ENCODE results near the gene S100A10.

The S100A10 gene, protein sequence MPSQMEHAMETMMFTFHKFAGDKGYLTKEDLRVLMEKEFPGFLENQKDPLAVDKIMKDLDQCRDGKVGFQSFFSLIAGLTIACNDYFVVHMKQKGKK
- 36.6 to 83.8 (median 57.5) reads per million in 4 experiments for total RNA-seq

DNA sequence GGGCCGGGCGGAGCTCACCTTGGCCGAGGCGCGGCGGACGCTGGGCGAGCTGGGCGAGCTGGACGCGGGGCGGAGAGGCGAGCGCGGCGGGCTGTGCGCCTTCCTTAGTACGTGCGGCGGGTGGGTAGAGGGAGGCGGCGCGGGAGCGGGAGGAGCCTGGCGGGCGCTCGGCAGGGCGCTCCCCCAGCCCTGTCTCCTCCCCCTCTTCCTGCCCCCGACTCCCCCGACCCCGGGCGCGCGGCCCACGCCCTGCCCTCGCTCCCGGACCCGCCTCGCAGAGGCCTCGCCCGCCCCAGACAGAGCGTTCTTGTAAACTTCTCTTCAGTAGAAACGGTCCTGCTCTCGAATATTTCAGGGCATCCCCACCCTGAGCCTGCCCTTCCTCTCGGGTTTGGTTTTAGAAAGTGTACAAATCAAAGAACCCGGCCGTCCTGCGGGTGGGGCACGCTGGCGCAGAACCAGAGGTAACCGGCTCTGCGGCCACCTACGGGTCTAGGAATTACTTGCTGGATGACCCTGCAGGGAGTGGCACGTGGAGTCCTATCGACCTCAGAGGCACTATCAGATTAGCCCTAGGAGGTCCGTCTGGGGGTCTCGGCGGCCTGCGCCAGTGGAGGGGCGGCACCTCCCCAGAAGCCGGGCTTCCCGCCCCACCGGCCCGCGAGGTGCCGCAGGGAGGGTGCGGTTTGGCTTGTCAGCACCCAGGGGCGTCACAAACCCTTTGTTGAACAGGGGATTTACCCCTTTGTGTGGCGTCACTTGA, at the start of gene S100A10:
Gene S100A10 (minus strand): TSS at position 126 of the 763 bp plus-strand sequence. CDS start 7,629 bp downstream, outside the sequence.
- peak; percentile 56 for DNase-seq

DNA sequence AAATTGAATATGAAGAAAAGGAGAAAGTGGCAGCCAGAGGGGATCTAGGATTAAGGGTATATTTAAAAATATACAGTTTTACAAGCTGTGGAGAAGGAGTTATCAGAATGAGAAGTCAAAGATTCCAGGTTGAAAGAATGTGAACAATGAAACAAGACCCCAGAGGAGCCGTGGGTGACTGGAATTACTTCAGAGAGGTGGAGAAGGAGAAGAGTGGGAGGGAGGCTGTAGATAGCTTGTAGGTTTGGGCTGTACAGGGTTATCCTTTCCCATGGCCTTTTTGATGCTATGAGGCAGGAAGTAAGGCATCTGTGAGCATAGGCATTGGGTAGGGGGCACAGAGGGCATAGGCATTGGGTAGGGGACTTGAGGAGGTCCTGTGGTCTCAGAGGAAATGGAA, 48.4 kb upstream of the S100A10 start:
- no peak for DNase-seq

DNA sequence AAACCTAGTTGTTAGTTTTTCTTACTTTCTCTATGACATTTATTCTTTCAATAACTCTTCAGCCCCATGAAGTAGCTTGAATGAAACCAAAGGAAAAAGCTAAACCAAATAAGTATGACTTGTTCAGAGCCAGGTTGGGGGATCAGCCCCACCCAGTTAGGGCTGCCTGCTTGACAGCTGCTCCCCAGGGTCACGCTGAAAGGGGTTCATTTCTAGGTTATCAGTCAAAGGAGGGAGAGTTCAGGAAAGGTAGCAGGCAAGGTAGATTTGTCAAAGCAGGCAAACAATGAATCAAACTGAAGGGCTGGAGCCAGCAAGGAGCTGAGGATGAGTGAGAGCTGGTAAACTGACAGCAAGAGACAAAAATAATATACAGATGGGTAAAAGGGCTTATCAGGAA, 46.2 kb upstream of the S100A10 start:
- DNase-seq = no peak

DNA sequence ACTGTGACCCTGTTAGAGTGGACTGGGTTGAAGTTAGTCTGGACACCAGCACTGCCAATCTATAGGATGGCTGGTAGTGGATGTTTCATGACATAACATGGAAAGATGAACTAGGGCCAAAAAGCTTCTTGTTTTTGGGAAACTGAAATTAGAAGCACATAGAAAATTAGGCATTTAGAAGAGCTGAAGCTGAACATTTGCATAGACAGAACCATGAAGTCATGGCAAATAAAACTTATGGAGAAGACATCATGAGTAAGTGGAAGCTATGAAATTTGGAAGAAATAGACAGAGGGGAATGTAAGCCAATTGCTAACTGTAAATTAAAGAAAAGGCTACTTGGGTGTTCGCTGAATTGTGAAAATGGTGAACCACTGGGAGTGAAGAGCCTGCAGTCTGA, 45.8 kb upstream of the S100A10 start:
- DNase-seq = no peak

DNA sequence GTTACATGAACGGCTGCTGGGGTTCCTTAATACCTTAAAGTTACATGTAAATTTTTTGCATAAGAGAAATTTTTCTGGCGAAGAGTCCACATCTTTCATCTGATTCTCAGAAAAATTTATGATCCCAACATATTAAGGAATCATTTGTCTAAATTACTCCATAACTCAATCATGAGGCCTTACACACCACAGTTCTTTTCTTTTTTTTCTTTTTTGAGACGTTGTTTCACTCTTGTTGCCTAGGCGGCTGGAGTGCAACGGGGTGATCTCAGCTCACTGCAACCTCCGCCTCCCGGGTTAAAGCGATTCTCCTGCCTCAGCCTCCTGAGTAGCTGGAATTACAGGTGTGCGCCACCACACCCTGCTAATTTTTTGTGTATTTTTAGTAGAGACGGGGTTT, 45.2 kb upstream of the S100A10 start:
- no peak for DNase-seq

DNA sequence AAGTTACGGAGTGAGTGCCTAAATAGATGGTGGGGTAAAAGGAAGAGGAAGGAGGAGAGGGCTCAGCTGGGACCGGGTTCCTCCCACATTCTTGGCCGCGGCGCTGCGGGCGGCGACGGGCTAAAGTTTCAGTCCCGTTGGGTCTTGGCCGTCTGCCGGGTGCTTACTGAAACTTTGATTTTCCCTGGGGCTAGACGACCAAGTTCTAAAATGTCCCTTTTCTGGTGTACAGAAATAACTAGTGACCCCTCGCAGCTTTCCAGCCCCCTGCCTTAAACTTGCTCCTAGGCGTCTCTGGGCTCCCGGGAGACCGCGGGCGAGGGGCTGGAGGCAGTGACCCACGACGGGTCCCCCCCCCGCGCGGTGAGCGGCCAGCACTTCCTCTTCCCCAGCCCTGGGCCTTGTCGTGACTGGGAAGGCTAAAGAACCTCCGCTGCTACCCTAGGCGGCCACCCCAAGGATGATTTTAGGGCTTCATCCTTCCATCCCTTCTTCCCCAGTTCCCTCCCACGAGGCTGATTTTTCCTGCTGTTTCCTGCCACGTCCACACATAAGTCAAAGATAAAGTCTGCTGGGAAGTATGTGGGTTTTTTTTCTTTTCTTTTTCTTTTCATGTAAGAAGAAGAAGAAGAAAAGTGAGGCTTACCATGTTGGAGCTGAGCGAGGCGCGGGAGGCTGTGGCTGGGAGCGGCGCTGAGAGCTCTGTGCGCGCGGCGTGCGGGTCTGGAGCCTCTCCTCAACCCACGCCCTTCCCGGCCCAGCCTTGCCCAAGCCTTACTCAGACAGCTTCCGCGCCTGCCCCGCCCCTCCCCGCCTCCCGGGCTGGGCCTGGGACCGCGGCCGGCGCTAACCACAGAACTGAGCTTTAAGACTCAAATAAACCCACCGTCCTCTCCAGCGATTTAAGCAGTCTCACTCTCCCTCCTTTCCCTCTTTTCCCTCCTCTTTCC, 42.9 kb upstream of the S100A10 start, which contains the start of gene S100A11:
Gene S100A11 (minus strand): TSS at position 738 of the 950 bp plus-strand sequence. CDS start 89 bp downstream, at position 649.
- DNase-seq = peak; percentile 14

DNA sequence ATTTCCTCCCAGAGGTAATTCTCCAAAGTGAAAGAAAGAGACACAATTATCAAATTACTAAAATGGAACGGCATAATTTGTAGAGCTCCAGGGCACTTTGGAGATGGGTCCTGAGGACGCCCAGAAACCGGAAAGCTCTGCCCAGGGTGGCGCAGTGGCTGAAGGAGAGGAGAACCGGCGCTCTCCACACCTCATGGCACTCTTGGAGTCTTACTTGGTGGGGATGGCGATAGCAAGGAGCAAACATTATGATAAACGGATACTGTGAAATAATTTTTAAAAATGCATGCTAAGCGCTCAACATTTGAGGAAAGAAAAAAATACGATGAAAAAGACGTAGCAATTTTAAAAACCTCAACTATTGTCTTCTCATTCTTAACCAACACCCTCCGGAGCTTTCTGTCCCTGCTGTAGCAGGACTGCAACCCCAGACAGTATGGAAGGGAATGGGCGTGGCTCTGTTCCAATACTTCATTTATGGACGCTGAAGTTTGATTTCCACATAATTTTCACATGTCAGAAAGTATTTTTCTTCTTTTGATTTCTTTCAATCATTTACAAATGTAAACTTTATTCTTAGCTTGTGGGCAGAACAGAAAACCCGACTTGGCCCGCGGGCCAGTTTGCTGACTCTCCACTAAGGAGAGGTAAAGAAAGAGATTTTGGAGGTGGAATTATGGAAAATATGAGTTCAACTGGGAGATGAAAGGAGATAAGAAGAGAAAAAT, 42.0 kb upstream of the S100A10 start:
- no peak for DNase-seq

DNA sequence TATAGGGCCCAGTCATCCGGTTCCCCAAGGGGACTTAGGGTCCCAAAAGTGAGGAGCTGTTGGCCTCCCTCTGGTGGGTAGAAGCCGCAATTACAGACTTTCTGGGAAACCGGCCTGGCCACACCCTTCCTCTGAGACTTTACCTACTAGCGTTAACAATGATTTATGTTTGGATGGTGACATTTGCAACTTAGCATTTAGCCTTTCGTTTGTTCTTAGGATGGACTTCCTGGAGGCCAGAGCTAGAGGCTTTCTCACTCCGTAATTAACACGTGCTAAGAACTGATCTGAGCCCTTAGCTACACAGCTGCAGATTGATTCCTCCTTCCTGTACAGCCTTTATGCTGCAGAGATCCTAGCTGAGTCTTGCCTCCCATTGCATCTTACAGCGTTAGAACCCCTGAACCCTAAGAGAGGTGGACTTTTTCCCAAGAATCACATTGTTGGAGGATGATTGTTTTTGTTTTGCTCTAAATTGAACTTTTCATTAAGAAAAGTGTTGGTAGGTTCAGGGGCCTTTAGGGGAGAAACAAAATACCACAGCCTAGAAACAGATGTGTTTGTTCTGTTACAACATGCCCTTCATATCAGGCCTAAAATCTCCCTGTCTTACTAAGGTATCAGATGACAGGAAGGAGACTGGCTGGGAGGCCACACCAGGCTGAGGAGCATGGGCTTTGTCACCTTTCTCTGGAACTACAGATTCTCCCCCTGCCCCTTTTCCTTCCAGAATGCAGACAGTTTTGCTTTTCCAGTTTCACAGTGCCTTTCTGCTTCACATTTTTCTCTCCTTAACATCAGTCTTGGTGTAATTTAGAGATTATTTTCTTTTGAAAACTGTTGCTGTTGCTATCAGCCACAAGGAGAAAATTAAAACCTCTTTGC, 41.2 kb upstream of the S100A10 start:
- DNase-seq = peak; percentile 26

DNA sequence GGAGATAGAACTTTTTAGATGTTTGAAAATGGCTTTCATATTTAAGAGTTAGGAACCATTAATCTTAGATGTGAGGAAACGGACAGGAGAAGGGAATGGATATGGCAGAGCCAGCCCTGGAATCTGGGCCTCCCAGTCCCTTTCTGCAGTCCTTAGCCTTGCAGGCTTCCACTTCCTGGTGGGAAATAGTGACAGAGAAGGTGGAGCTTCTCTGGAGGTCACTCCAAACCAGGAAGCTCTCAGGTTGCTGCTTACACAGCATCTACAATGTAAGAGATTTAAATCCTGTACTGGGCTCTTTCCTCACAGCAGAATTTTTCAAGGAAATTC, 40.6 kb upstream of the S100A10 start:
- DNase-seq = no peak

DNA sequence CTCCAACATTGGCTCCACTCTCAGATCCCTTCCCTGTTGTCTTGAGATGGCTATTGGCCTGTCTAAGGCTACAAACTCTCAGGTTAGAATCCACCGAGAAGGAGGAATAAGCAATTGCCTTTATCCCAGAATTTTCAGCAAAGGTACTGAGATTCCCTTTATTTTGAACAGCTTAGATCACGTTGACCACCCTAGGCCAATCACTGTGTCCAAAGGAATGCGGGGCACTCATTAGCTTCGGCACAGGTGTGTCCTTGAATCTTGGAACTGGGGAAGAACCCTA, 36.2 kb upstream of the S100A10 start:
- no peak for DNase-seq

DNA sequence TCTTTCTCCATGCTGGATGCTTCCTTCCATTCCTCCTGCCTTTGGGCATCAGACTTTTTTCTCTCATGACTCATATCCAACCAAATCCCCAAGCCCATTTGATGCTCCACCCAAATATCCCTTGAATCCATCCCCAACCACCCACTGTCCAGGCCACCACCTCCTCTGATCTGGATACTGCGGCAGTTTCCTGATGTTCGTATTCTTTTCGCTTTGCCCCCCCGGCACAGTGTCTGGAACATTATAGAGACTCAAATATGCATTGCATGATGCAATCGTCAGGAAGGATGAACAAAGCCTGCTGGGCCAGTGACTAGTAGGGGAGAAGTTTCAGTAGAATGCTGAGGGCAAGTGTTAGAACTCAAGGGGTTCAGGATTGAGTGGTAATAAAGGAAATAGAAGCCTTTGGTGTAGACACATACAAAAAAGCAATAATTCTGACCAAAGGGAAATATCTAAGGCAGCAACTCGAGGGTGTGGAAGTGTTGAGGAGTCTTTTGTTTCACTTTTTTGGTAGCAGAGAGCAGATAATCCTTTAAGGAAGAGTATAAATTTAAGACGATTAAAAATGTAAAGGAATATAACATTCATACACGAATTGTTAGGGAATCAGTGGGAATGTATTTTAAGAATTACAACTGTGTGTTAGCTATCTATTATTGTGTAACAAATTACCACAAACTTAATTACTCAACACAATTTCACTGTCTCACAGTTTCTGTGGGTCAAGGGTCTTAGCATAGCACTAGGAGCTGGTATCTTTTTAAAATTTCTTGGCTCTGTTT, 35.7 kb upstream of the S100A10 start:
- no peak for DNase-seq

DNA sequence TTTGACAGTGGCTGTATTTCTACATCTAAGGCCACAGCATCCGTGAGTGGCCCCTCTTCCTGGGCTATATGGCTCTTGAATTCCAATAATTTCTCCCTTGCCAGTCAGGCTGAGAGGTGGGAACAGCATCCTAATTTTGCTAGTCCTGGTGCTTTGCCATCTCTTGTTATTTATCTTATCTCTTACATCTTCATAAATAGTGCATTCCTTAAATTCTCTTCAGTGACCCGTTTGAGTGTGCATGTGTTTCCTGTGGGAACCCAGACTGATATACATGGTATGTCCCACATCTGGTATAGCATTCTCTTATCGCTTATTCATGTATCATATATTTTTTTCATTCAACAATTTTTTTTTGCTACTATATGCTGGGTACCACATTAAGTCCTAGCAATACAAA, 33.2 kb upstream of the S100A10 start:
- no peak for DNase-seq

DNA sequence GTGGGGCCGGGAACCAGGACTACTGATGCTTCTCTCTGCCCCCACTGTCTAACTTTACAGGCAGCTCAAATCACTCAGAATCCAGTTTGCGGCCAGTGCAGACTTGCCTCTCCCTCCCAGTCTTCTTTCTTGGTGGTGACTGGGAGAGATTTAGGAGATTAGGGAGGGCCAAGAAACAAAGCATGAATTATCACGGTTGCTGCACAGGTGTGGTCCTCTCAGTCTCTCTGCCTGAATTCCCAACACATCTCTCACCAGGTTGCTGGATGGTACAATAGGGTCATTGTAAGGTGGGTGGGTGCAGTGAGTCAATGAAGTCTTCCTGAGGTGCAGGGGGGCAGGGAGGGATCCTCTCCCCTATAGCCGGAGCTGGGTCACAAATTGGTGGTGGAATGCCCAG, 30.6 kb upstream of the S100A10 start:
- DNase-seq = no peak

DNA sequence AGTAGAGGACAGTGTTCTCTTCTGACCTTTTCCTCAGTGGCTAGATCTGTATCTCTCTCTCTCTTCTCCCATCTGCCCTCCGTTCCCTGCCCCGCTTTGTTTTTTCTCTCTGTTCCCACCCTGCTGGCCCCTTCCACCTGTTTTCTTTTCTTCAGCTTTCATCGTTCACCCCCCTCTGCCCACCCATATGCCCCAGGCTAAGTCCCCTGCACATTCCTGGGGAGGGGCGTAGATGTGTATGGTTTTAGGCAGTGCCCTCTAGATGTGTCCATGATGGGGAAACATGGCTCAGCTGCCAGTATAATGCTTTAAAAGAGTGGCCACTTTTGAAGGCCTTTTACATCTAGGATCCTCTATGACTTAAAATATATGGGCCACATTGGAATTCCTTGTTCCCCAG, 29.6 kb upstream of the S100A10 start:
- DNase-seq = no peak

DNA sequence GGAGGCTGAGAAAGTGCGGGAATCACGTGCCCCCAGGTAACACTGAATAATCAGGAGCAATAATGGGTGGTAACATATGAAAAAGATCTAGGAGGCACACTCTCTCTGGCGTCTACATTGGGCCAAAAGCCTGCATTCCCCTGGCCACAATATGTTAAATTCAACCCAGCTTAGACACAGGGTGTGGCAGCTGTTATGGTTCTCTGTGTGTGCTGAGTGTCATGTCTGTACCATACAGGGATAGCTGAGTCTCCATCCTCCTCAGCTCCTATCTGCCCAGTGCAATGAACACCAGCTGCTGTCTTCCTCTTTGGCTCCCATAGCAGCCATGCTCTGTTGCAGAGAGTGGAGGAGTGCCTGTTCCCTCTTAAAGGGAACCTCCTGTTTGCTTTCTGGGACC, 28.8 kb upstream of the S100A10 start:
- no peak for DNase-seq

DNA sequence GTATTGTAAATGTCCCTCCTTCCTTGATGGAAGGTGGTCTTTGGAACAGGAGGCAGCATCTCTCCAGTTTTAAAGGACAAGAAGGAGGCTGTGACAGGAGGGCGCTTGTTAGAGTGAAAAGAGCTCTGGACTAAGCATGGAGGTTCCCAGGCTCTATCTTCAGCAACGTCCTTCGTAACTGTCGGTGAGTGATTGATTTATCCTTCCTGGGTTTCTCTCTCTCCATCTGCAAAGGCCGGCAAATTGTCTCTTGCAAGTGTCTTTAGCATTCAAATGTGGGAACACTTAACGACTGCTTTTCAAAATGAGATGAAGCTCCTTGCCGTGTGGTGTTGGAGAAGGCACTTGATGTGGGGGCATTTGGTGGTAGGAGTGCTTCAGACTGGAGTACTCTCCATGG, 27.9 kb upstream of the S100A10 start:
- DNase-seq = no peak

DNA sequence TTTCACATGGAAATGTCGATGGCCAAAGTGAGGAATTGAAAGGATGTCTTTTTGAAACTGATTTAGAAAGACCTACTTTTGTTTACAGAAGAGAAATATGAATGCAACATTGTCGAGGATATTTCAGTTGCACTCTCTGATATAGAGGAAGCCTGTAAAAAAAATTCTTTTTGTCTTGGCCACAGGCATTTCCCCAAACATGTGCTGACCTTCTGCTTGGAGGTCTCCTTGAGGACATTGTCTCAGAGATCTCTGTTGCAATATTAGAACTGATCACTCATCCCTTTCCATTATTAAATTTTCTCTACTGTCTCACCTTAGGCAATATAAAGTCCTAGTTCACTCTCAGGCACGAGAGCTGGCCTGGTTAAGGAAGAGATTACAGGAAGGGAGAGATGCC, 27.2 kb upstream of the S100A10 start:
- DNase-seq = no peak

DNA sequence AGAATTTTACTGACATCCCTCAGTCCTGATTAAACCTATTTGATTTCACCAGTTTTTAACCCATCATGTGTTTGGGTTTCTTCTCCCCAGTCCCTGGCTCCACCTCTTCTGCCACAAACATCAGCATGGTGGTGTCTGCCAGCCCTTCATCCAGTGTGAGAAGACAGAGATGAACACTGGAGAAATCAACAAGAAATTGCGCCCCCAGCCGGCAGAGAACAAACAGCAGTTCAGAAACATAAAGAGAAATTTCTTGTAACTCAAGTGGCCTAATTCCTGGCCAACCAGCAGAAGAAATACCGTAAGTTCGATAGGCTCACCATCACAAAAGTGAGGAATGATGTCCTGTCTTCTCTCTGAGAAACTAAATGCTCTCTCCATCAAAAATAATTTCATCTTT, 24.9 kb upstream of the S100A10 start:
- no peak for DNase-seq

DNA sequence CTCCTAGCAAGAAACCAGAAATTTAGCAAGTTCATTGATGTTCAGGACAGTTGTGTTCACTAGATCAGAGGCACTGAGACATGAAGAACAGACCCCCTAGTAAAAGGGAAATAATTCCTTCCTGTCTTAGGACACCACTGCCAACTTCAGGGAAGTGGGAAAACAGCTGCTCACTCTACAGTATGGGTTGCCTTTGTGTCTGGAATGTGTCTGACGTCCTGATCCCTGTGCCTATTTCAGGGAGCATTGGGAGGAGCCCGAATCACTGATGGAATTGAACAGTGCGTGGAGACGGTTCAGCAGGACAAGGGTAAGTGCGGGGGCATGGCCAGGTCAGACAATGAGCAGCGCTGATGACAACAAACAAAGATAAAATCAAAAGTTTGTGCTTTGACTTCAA, 22.1 kb upstream of the S100A10 start:
- DNase-seq = no peak

DNA sequence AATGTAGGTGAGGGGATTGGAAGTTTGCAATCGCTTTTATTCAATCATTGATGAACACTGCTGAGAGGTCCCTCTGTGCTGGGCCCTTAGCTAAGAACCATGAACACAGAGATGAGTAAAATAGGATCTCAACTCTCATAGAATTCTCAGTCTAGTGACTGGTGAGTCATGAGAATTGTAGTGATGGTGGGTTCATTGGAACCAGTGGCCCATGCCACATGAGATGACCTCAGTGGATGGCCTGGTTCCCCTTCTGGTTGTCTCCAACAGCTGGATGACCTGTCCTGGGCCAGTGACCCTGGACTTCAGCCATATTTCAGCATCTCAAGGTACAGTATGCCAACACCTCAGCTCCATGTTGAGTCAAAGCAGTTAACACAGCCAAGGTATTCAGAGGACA, 21.3 kb upstream of the S100A10 start:
- no peak for DNase-seq

DNA sequence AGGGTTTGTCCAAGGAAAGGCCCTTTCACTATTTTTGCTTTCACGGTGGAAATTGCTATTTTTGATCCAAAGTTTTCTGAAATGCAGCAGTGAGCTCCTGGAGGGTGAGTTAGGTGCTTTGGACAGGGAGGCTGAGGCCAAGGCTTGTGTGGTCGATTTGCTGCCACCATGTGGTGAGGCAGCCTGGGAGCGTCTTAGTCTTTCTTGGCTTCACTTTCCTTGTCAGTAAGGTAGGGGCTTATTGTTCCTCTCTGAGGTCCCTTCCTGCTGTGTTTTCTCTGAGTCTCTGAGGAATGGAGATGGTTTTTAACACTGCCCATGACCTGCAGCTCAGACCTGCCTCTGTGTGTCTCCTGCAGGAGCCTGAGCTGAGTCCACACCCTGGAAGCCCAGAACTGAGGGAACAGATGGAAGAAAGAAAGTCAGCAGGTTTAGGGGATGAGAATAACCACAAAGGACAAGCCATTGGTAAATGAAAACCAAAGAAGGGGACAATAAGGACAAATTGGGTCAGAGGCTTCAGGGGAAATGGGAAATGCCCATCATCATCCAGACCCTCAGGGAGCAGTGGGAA, 20.1 kb upstream of the S100A10 start:
- no peak for DNase-seq
